Neutrophil (primary cell): ENCODE data around the gene CPLX4.

ENCODE experiments used
- H3K27ac ChIP-seq: fragments of 200-600 bp; sonication (generic); 2 replicates; pipeline ENCODE4 v1.5.1; 2016; ENCODE audit warnings: mild to moderate bottlenecking, moderate library complexity
- H3K27me3 ChIP-seq: fragments of 200-600 bp; sonication (generic); 2 replicates; pipeline ENCODE4 v1.6.0; 2016; ENCODE audit warnings: mild to moderate bottlenecking
- H3K36me3 ChIP-seq: fragments of 200-600 bp; sonication (generic); 2 replicates; pipeline ENCODE4 v1.5.1; 2017
- H3K4me1 ChIP-seq, 2 experiments: fragments of 200-600 bp in 1 of 2; sonication (generic) in 1 of 2; 1 replicate in 1 of 2; 2 replicates in 1 of 2; pipeline versions ENCODE4 v1.5.1 to v1.6.1; 2013 to 2016; ENCODE audit warnings: low read depth in 1 of 2, low read length in 1 of 2, mild to moderate bottlenecking in 1 of 2, moderate library complexity in 1 of 2; ENCODE audit not compliant: control insufficient read depth in 1 of 2, insufficient read depth in 1 of 2
- H3K4me3 ChIP-seq, 2 experiments: fragments of 200-600 bp in 1 of 2; sonication (generic) in 1 of 2; 1 replicate in 1 of 2; 2 replicates in 1 of 2; pipeline ENCODE4 v1.5.1; 2013 to 2016; ENCODE audit warnings: low read depth in 1 of 2, low read length in 1 of 2, mild to moderate bottlenecking in 1 of 2, moderate library complexity in 1 of 2
- H3K9me3 ChIP-seq: fragments of 200-600 bp; sonication (generic); 2 replicates; pipeline ENCODE4 v1.5.1; 2016
- TF ChIP-seq, protein P1 (sequence below): fragments of 200-600 bp; sonication (generic); IDR thresholded peaks from 2 replicates; pipeline ENCODE4 v1.5.1; 2016; ENCODE audit warnings: antibody characterized with exemption

Gene CPLX4

DNA sequence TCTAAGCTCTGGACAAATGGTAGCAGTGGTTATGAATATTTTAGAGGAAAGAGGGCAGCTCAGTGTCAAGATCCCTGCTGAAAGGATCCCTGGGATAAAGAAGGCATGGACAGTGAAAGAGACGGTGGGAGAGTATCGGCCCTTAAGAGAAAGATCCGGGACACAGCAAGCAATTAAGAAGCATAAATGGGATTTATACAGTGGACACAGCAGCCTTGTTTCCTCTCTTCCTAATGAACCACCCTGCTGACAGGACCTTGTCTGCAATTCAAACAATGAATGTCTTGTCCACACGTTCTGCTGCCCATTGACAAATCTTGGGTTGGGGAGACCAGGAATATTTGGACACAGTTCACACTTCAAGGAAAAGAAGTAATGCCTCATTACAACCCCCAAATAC is 16.5 kb downstream of the CPLX4 start:
- Histone ChIP-seq H3K27ac (no peak overlapping the region), H3K4me1 (no peaks in the 10 kb centered on the region), H3K4me3 (no peak overlapping the region), H3K9me3 (no peaks in the 10 kb centered on the region), H3K36me3 (no peaks in the 10 kb centered on the region), H3K27me3 (peaks cover 32% of the 10 kb centered on the region)
- TF ChIP-seq, protein P1, sequence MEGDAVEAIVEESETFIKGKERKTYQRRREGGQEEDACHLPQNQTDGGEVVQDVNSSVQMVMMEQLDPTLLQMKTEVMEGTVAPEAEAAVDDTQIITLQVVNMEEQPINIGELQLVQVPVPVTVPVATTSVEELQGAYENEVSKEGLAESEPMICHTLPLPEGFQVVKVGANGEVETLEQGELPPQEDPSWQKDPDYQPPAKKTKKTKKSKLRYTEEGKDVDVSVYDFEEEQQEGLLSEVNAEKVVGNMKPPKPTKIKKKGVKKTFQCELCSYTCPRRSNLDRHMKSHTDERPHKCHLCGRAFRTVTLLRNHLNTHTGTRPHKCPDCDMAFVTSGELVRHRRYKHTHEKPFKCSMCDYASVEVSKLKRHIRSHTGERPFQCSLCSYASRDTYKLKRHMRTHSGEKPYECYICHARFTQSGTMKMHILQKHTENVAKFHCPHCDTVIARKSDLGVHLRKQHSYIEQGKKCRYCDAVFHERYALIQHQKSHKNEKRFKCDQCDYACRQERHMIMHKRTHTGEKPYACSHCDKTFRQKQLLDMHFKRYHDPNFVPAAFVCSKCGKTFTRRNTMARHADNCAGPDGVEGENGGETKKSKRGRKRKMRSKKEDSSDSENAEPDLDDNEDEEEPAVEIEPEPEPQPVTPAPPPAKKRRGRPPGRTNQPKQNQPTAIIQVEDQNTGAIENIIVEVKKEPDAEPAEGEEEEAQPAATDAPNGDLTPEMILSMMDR = no peak

DNA sequence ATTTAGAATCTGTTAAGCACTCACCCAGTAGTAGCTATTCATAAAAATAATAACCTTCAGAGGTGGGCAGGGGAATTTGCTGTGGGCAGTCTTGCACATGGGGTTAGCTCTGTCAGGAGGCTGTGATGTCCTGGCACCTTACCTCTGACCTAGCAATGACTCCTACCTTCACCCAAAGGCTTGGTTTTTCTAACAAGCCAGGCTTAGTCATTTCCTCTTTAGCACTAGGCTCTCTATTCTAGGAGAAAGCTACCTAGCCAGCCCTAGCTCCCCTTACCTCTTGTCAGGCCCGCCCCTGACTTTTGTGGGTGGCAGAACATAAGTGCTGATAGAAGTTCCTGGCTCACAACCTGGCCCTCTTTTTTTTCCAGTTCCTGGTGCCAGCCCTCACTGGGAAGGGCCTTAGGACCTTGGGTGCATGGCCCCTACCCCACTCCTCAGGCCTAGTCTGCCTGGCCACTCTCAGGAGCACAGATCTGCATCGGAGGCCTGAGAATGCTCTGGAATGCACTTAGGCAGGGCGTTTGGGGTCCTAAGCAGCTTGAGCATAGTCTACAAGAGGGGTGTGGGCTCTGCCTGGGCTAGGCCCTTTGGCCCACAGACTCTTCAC is 17.7 kb downstream of the CPLX4 start:
- Histone ChIP-seq H3K4me3 (no peak overlapping the region), H3K27me3 (peaks cover 25% of the 10 kb centered on the region), H3K27ac (no peak overlapping the region), H3K4me1 (no peaks in the 10 kb centered on the region), H3K36me3 (no peaks in the 10 kb centered on the region), H3K9me3 (no peaks in the 10 kb centered on the region)
- TF ChIP-seq, protein P1 = no peak

DNA sequence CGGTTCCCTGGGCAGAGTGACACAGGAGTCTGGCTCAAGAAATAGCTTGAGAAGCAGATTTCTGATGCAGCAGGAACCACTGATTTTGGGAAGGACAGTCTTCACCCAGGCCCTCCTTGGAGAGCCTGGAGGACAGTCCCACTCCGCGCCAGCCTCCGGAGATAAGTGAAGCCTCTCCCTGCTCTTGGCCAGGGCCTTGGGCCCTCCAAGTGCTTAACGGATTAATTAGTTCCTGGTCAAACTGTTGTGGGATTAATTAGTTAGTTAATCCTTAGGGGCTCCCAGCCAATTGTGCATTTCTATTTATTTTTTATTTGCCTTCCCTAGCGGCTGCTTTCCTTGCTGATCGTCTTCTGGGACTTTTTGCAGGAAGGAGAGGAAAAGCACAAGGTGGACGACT is 19.6 kb downstream of the CPLX4 start:
- H3K4me1 ChIP-seq = no peaks in the 10 kb centered on the region
- no peak overlapping the region for H3K4me3 ChIP-seq
- H3K9me3 ChIP-seq = no peaks in the 10 kb centered on the region
- H3K27ac ChIP-seq = no peak overlapping the region
- TF ChIP-seq, protein P1 = no peak
- peaks cover 30% of the 10 kb centered on the region for H3K27me3 ChIP-seq
- H3K36me3 ChIP-seq = no peaks in the 10 kb centered on the region

DNA sequence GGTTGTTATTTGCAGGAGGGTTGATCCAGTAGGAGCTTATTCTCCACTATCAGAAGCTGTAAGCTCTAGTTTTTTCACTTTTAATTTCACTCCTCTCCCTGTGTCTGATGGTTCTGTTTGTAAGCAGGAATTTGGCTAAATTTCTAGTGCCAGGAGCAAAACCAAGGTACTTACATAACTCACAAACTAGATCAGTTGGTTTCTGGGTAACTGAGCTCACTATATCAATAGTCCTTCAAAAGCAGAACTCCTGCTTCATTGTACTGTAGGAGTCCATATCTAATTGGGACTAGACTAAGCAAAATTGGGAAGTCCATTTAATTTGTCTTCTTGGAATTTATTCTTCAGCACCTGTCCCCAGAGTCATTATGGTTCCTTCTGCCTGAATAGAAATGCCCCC is 25.1 kb downstream of the CPLX4 start:
- no peaks in the 10 kb centered on the region for H3K36me3 ChIP-seq
- peaks cover 53% of the 10 kb centered on the region for H3K27me3 ChIP-seq
- H3K9me3 ChIP-seq = no peaks in the 10 kb centered on the region
- H3K27ac ChIP-seq = no peak overlapping the region
- no peaks in the 10 kb centered on the region for H3K4me1 ChIP-seq
- no peak overlapping the region for H3K4me3 ChIP-seq
- TF ChIP-seq, protein P1 = no peak

DNA sequence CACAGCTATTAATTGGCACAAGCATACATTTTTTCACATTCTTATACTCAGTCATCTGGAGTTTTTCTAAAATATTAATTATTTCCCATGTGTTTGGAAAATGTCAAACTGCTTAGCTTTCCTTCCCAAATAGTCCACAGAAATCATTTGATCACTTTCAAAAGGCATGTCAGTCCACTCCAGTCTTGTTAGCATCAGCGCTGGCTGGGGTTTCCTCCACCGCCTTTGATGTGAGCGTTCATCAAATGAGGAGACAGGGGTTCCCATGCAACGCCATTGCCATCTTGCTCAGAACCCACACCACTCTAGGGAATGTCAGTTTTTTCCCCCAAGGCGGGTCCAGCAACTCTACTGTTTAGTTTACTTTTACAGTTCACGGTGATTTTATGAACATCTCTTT is 32.1 kb downstream of the CPLX4 start:
- Histone ChIP-seq H3K9me3 (no peaks in the 10 kb centered on the region), H3K36me3 (no peaks in the 10 kb centered on the region), H3K27me3 (peaks cover 69% of the 10 kb centered on the region), H3K4me3 (no peak overlapping the region), H3K27ac (no peak overlapping the region), H3K4me1 (no peaks in the 10 kb centered on the region)
- TF ChIP-seq, protein P1 = no peak

DNA sequence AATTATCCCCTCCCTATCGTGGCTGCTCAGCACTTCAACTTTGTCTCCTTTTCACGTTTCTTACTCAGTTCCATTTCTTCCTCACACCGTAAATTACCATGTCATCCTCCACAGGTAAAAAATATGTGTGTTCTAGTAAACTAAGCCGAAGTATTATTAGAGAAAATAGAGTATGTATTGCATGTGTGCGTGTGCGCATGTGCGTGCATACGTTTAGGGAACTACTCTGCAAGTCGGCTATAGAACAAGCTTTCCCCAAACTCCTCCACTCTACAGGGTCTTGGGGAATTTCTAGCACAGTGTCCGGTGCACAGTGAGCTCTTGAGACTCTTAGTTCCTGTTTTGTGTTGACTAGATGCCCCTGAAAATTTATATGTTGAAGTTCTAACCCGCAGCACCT is 36.1 kb downstream of the CPLX4 start:
- Histone ChIP-seq H3K4me3 (no peak overlapping the region), H3K4me1 (no peaks in the 10 kb centered on the region), H3K36me3 (no peaks in the 10 kb centered on the region), H3K27ac (no peak overlapping the region), H3K27me3 (peaks cover 95% of the 10 kb centered on the region), H3K9me3 (no peaks in the 10 kb centered on the region)
- TF ChIP-seq, protein P1 = no peak
